Measurements from ENCODE around the gene TNFRSF1A.

- TF ChIP-seq EZH2phosphoT487 (IDR thresholded peaks at IDR 0.05) (no peak), CTCF (IDR thresholded peaks at IDR 0.05) (no peak)
Observed at GRCh38 chr12:6336889-6337853, 4.7 kb downstream of the TNFRSF1A start.

All from neural progenitor cell (in vitro differentiated cells).